Ecto neural progenitor cell (in vitro differentiated cells): ENCODE measurements around the gene ACTA2.
"Not testable (repeated sequence)": the region's sequence is repeated elsewhere in the genome, so short reads cannot be mapped to it uniquely, and the experiment has no call there.

Source experiments
- DNase-seq: peaks from one replicate; pipeline ENCODE4 v3.0.0-alpha.2; 2018; ENCODE audit warnings: low spot score

ACTA2 gene

DNA sequence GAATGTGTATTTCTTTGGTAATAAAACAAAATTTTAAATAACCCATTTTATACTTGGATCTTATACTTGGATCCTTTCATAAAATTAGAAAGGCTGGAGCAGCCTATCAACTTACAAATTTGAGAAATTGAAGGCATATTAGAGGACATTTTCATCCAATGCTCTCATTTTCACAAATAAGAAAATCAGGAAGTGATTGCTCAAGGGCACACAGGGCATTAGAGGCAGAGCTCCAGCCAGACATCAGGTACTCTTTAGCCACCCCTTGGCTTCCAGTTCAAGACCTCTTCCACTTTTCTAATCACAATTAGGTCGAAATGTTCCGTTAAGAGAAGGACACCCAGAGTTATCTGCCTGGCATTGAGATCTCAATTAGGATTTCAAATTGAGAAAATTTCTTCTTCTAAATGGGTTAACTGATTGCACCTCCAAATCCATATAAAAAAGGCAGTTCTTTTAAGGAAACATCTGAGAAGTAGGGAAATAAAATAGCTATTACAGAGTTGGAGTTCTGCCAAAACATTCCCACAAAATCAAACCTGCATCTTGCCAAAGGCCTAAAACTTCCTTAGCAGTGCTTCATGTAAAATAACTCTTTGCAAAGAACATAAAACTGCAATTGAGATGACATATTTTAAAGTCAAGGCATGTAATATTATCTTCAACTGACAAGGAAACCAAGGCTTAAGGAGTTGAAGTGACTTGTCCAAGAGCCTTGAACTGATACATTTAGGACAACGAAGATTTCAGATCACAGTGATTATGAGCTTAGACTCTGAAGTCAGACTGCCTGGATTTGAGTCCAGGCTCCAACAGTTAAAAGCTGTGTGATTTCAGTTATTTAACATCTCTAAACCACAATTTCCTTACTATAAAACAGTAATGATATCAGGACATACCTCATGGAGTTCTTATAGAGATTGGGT lies 2.4 kb downstream of the ACTA2 start:
- DNase-seq = no peak

GRCh38 chr10:88949051-88949450 lies 3.5 kb downstream of the ACTA2 start:
- DNase-seq = no peak

GRCh38 chr10:88946965-88947590 lies 5.5 kb downstream of the ACTA2 start:
- DNase-seq = no peak

GRCh38 chr10:88946200-88946599 lies 6.4 kb downstream of the ACTA2 start:
- no peak for DNase-seq

- DNase-seq = no peak
These were observed 7.8 kb downstream of the ACTA2 start for GRCh38 chr10:88944813-88945212.

DNA sequence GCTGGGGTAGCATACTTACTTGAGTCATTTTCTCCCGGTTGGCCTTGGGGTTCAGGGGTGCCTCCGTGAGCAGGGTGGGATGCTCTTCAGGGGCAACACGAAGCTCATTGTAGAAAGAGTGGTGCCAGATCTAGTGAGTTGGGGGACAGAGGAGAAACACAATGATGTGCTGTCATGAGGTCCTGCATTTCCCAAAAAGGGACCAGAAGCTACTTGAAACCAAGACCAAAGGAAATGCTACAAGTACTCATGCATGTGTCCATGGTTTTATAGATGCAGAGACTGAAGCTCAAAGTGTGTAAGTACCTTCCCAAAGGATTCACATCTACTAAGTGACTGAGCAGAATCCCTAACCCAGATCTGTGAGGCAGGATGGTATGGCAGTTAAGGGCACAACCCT lies 8.8 kb downstream of the ACTA2 start:
- DNase-seq = no peak

- DNase-seq = no peak
These were observed 11.5 kb downstream of the ACTA2 start for GRCh38 chr10:88941026-88941425.

DNA sequence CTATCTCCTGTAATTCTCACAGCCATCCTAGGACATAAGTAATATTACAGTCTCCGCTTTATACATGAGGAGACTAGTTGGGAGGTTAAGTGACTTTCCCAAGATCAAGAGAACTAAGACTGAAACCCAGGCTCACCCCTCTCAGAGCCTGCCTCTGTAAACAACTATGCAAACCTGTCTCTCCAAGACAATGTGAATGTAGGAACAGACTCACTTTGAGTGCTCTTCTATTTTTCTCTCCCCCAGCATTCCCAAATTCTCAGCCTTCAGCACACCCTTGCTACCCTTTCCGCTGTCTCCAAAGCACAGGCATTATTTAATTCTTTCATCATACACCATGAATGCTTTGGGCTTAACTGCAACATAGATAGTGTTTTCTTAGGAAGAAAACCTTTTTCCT lies 13.6 kb downstream of the ACTA2 start:
- DNase-seq = no peak

DNA sequence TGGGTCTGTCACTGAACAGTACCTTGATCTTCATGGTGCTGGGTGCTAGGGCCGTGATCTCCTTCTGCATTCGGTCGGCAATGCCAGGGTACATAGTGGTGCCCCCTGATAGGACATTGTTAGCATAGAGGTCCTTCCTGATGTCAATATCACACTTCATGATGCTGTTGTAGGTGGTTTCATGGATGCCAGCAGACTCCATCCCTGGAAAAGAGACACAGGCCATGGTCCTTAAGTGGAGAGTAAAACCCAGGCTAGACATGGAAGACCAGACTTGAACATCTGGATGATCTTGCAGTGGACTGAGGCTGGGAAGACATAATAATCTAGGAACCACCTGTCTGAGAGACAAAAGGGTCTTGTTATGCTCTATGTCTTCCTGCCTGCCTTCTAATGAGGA lies 14.5 kb downstream of the ACTA2 start:
- no peak for DNase-seq

GRCh38 chr10:88936656-88937055 lies 15.9 kb downstream of the ACTA2 start:
- DNase-seq = no peak

- peak; percentile 60 for DNase-seq
These were observed 17.5 kb downstream of the ACTA2 start for GRCh38 chr10:88934900-88935672.

DNA sequence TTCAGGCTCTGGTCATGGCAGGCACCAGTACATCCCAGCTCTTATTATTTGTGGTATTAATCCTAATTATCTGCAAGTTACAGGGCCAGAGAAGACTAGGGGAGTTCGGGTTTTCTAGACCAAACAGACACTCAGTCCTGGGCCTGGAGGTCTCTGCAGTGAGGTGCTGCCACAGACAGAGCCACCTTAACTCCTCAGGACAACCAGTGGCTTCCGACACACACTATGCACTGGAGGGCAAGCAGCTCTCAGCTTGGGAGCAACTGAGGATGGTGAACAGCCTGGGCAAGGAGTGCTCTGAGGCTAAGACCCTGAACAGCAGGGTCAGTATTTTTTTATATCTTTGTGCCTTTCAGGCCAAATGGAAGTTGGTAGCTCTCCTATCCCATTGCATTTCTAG lies 19.0 kb downstream of the ACTA2 start:
- DNase-seq = no peak

GRCh38 chr10:88932539-88933256 lies 19.9 kb downstream of the ACTA2 start:
- DNase-seq = peak; percentile 67

DNA sequence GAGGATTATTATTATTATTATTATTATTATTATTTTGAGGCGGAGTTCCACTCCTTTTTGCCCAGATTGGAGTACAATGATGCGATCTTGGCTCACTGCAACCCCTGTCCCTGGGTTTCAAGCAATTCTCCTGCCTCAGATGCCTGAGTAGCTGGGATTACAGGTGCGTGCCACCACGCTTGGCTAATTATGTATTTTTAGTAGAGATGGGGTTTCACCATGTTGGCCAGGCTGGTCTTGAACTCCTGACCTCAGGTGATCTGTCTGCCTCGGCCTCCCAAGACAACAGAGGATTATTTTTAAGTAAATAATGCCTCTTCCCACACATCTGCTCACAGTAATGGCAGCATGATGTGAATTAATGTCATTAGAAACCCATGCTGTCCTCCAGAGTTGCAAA lies 20.5 kb downstream of the ACTA2 start:
- not testable (repeated sequence) for DNase-seq

DNA sequence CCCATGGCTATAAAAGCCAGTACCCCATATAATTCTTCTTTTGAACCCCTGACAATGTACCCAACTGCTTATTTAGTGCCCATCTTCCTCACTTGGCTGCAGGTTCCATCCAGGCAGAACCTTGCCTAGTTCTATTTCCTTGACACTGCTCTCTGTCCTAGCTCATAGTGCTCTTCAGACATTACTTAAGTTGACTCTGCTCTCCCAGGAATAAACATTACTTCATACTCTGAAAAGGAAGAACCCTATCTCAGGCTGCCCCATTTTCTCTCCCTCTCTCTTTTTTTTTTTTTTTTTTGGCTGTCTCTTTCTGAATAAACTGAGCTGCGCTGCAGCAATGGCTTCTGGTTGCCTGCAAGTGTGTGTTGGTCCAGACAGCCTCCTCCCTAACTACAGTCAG lies 21.0 kb downstream of the ACTA2 start:
- DNase-seq = no peak

GRCh38 chr10:88928254-88928653 lies 24.3 kb downstream of the ACTA2 start:
- no peak for DNase-seq

DNA sequence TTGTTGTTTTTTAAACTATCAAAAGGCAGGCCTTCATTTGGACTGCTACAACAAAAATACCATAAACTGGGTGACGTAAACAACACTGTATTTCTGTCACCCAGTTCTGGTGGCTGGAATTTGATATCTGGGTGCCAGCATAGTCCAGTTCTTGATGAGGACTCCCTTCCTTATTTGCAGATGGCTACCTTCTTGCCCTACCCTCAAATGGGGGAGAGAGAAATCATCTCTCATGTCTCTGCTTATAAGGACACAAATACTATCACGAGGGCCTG lies 25.2 kb downstream of the ACTA2 start:
- no peak for DNase-seq

DNA sequence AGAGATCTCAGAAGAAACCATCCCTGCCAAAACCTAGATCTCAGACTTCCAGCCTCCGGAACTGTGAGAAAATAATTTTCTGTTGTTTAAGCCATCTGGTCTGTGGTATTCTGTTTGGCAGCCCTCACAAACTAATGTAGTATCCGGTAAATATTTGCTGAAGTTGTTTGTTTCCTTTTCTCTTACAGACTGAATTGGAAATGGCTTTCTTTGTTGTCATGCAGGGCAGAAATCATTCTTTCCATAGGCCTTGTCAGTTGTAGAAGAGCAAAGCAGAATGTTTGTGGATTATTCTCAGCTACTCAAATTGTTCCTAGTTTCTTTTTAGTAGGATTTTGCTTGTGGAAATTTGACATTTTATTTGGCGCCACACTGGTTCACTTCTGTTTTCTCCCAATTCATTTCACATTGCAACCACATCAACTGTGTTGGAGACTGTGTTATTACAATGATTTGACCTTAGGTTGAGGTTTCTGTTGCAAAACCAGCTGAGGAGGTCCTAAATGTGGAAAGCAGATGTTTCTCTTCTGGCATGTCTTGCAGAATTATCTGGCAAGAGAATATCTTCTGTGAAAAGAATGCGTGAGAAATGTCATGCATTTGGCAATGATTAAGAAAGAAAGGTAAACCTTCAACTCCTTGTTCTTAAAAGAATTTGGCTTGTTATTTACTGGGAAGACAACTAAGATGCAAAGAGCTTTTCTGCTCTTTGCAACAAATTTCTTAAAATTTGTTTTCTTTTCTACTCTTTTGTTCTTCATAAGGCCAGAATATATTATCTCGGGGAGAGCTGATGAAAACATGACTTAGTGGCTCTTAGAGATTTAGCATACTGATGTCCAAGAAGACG lies 25.8 kb downstream of the ACTA2 start:
- no peak for DNase-seq

DNA sequence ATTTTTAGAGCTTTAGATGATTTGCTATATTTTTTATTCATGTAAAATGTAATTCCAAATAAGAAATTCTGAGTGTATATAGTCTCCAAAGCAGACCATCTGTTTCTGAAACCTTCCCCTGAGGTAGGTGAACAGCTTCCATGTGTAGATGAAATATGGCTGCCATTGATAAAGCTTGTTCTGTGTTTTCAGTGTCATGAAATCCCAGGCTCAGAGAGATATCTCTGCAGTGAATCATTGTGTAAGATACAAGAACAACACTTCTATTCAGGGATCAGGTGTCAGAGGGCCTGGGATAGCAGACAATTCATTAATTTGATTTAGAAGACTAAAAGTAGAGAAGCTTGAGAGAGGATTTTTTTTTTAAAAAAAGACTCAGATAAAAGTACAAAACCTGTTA lies 29.1 kb downstream of the ACTA2 start:
- DNase-seq = no peak

DNA sequence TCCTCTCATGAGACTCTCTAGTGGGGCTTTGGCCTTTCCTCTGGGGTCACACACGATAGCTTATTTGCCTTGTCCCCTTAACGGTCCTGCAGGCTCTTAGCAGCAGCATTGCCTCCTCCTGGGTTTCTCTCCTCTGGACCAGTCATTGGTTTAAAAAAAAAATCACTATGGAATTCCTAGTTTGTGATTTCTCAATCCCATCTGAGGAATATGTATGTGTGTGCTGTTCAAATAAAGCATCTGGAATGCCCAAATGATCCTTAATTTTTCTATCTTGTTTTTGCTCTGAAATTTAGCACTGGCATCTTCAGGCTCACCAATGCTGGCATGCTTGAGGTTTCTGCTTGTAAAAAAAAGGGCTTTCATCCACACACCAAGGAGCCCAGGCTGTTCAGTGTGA lies 30.5 kb downstream of the ACTA2 start:
- DNase-seq = no peak

DNA sequence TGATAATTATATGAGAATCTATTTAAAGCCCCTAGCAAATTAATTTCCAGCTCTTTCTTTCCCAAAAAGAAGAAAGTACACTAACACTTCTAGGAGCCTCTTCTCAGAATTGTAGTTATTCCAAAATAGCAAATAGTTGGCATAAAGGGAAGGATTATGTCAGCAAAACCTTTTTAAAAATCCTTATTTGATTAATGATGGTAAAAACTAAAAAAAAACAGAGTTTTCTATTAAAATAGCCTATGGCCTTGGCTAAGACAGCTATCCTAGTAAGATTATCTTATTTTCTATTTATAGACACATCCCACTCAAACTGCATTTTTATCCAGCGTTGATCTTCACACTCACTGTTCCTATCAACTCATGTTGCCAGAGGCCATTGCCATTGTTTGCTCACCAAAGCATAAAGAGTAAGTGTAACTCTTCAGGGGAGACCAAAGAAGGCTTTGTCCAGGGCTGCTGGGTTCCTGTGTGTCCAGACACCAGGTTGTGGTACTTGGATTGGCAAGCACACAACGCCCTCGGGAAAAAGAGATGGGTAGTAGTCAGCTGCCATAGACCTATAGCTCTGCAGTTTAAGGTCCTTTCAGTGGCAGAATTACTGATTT lies 31.5 kb downstream of the ACTA2 start:
- DNase-seq = no peak
